RWPE2 (cell line): ENCODE measurements around the gene SLC16A10.

Source experiments
- ATAC-seq: fragments of 200-7000 bp; cut with Tn5 transposase; 3 replicates; pipeline ENCODE4 v1.9.1; 2021; ENCODE audit warnings: low read depth
- DNase-seq: peaks from one replicate; pipeline ENCODE4 v3.0.0-alpha.2; 2020; ENCODE audit warnings: low spot score
- H3K27ac ChIP-seq: fragments of 450-650 bp; 2 replicates; pipeline ENCODE4 v1.5.1; 2017; ENCODE audit warnings: mild to moderate bottlenecking; ENCODE audit not compliant: poor library complexity, severe bottlenecking
- H3K27me3 ChIP-seq: fragments of 250-450 bp; sonication (Bioruptor Pico); 2 replicates; pipeline ENCODE4 v1.5.1; 2021; ENCODE audit warnings: mild to moderate bottlenecking, moderate library complexity; ENCODE audit not compliant: insufficient read depth, poor library complexity, severe bottlenecking
- H3K36me3 ChIP-seq: fragments of 250-450 bp; sonication (Bioruptor Pico); 2 replicates; pipeline ENCODE4 v1.5.1; 2020; ENCODE audit warnings: low read depth, mild to moderate bottlenecking, moderate library complexity
- H3K4me1 ChIP-seq: fragments of 250-450 bp; sonication (Bioruptor Pico); 2 replicates; pipeline ENCODE4 v1.5.1; 2021; ENCODE audit warnings: mild to moderate bottlenecking, moderate library complexity; ENCODE audit not compliant: insufficient read depth, poor library complexity, severe bottlenecking
- H3K4me3 ChIP-seq: fragments of 250-450 bp; sonication (Bioruptor Pico); 2 replicates; pipeline ENCODE4 v1.5.1; 2021; ENCODE audit warnings: mild to moderate bottlenecking, moderate library complexity; ENCODE audit not compliant: severe bottlenecking
- H3K9me3 ChIP-seq: fragments of 250-450 bp; sonication (Bioruptor Pico); 2 replicates; pipeline ENCODE4 v1.5.1; 2021; ENCODE audit warnings: mild to moderate bottlenecking, moderate library complexity; ENCODE audit not compliant: severe bottlenecking
- TF ChIP-seq, protein P1 (sequence below): fragments of 450-650 bp; IDR thresholded peaks from one replicate; pipeline ENCODE4 v1.5.1; 2017; ENCODE audit warnings: mild to moderate bottlenecking, moderate library complexity; ENCODE audit not compliant: poor library complexity, severe bottlenecking

SLC16A10 gene

DNA sequence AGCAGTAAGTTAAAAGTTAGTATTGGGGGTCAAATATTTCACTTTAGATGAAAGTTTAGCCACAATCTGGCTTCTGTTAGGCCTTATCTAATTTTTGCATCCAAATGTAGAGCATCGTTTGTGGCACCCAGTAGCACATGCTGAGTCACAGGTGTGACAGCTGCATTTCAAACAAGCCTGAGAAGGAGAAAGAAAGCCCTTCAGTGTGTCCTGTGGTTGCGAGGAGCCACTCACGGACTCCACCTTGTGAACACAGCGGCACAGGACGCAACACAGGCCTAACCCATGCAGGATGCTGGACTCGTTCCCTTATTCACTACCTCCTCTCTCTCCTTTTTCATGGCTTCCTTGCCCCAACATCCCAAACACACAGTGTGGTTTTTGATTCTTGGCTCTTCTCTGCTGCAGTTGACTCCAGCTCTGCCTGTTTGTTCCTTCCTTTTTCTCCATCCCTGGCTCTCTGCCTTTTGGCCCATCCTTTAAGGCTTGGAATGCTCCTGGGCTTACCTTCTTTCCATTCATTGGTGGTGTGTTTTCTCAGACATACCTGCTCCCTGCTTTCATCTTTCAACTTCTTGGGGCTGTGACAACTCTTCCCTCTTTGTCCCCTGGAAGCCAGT is 124.2 kb downstream of the SLC16A10 start:
- H3K27me3 ChIP-seq: no peaks in the 10 kb centered on the region
- TF ChIP-seq, protein P1, sequence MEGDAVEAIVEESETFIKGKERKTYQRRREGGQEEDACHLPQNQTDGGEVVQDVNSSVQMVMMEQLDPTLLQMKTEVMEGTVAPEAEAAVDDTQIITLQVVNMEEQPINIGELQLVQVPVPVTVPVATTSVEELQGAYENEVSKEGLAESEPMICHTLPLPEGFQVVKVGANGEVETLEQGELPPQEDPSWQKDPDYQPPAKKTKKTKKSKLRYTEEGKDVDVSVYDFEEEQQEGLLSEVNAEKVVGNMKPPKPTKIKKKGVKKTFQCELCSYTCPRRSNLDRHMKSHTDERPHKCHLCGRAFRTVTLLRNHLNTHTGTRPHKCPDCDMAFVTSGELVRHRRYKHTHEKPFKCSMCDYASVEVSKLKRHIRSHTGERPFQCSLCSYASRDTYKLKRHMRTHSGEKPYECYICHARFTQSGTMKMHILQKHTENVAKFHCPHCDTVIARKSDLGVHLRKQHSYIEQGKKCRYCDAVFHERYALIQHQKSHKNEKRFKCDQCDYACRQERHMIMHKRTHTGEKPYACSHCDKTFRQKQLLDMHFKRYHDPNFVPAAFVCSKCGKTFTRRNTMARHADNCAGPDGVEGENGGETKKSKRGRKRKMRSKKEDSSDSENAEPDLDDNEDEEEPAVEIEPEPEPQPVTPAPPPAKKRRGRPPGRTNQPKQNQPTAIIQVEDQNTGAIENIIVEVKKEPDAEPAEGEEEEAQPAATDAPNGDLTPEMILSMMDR: no peak
- H3K27ac ChIP-seq: no peak overlapping the region
- DNase-seq (no peak), ATAC-seq (no peak)
- H3K4me3 ChIP-seq: no peak overlapping the region
- no peaks in the 10 kb centered on the region for H3K36me3 ChIP-seq
- H3K4me1 ChIP-seq: no peaks in the 10 kb centered on the region
- no peaks in the 10 kb centered on the region for H3K9me3 ChIP-seq

DNA sequence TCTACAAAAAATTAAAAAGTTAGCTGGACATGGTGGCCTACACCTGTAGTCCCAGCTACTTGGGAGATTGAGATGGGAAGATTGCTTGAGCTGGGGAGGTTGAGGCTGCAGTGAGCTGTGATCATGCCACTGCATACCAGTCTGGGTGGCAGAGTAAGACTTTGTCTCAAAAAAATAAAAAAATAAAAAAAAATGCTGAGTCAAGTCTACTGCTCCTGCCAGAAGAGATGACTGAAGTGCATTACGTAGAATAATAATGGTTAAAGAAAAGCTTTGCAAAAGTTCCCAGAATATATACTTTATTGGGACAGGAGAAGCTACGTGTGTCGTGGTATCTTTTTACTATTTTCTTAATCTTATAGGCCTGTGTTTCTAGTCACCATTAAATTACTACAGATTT is 125.3 kb downstream of the SLC16A10 start:
- Histone ChIP-seq H3K27ac (no peak overlapping the region), H3K9me3 (no peaks in the 10 kb centered on the region), H3K27me3 (no peaks in the 10 kb centered on the region), H3K4me1 (no peaks in the 10 kb centered on the region), H3K36me3 (no peaks in the 10 kb centered on the region), H3K4me3 (no peak overlapping the region)
- ATAC-seq: no peak
- no peak for DNase-seq
- TF ChIP-seq, protein P1: no peak

DNA sequence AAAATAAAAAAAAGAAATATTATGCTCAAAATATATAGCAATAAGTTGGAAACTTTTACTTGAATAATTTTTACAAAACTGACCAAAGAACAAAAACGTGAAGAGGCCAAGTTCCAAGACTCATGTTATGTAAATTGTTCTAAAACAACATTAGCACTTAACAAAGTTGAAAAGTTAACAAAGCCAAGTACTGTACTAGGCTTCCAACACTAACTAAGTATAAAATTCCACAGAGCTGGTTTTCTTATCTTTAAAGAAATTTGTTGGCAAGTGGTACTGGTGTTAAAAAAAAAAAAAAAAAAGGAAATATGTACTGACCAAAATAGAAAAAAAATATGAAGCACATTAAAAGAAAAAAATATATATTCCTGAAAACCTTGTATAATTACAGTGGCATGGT is 127.8 kb downstream of the SLC16A10 start:
- no peaks in the 10 kb centered on the region for H3K9me3 ChIP-seq
- TF ChIP-seq, protein P1: no peak
- H3K36me3 ChIP-seq: no peaks in the 10 kb centered on the region
- no peaks in the 10 kb centered on the region for H3K4me1 ChIP-seq
- ATAC-seq (no peak), DNase-seq (no peak)
- H3K27ac ChIP-seq: no peak overlapping the region
- no peak overlapping the region for H3K4me3 ChIP-seq
- no peaks in the 10 kb centered on the region for H3K27me3 ChIP-seq

DNA sequence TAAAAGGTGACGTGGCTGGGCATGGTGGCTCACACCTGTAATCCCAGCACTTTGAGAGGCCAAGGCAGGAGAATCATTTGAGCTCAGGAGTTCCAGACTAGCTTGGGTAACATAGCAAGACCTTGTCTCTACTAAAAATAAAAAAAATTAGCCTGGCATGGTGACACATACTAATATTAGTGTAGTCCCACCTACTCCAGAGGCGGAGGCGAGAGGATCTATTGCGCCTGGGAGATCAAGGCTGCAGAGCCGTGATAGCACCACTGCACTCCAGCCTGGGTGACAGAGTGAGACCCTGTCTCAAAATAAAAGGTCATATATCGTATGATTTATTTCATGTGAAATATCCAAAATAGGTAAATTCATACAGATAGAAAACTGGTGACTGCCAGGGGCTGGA is 132.5 kb downstream of the SLC16A10 start:
- Histone ChIP-seq H3K36me3 (no peaks in the 10 kb centered on the region), H3K4me3 (no peak overlapping the region), H3K9me3 (no peaks in the 10 kb centered on the region), H3K27ac (no peak overlapping the region), H3K27me3 (no peaks in the 10 kb centered on the region), H3K4me1 (no peaks in the 10 kb centered on the region)
- TF ChIP-seq, protein P1: no peak
- DNase-seq (no peak), ATAC-seq (no peak)

DNA sequence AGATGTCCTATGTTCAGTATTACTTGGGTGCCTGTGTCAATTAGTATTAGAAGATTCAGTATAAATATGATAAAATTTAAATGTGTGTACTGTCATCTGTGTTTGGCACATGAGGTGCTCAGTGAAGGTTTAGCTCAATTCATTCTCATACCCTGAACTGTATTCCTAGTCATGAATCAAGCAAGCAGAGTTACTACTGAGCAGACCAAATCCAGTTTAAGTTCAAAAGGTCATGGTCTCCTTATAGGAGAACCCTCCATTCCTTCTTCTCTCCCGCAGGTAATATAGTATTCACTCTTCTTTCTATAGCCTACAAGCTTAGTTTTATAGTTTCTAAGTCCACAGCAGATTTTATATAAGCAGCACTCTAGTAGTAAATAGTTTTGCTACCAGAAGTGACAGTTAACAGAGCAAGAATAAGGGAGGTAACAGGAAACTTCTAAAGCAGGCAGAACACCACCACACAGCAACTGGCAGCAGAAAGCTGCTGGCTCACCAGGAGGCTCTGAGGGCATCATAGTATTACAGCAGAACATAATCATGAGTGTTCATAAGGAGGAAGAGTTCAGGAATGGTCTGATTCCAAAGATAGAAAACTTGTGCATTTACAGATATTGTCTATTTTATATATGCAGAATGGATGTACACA is 133.2 kb downstream of the SLC16A10 start:
- Histone ChIP-seq H3K4me3 (no peak overlapping the region), H3K27me3 (no peaks in the 10 kb centered on the region), H3K9me3 (no peaks in the 10 kb centered on the region), H3K36me3 (no peaks in the 10 kb centered on the region), H3K27ac (no peak overlapping the region), H3K4me1 (no peaks in the 10 kb centered on the region)
- DNase-seq (no peak), ATAC-seq (no peak)
- TF ChIP-seq, protein P1: no peak
